Erythroblast (primary cell): ENCODE data around the gene PYROXD2.

Source experiments
- GATA1 ChIP-seq: IDR thresholded peaks from 2 replicates; pipeline ENCODE4 v1.6.1; 2011; ENCODE audit warnings: low read depth, mild to moderate bottlenecking, control low read depth, low read length, moderate library complexity
- POLR2A ChIP-seq: IDR thresholded peaks from 2 replicates; pipeline ENCODE4 v1.6.1; 2011; ENCODE audit warnings: mild to moderate bottlenecking, low read length

DNA sequence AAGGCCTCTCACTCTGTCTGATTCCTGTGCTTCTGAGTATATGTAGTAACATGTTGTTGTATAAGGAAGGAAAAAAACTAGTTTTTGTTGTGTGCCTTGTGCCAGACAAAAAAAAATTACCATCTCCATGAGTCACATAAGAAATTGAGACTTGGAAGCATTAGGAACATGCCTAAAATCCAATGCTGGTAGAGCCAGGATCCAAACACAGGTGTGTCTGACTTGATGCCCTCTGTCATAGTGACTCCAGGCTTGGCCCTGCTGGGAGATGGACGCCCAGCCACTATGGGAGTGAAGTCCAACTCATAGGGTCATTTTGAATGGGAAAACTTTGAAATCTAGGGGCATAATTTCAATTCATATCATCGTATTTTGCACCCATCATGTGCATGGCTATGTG, 38.0 kb downstream of the PYROXD2 start:
- no peak for TF ChIP-seq POLR2A
- TF ChIP-seq GATA1: no peak
